GM12878 (cell line): ENCODE measurements around the gene PAQR7. TPM values are rescaled to one million over a fixed set of nuclear protein-coding genes. Genes with fewer than 3 reads are reported as not detected.

Experiments
- BACH1 ChIP-seq: fragments of 450-650 bp; IDR thresholded peaks from 2 replicates; pipeline ENCODE4 v1.6.1; 2017; ENCODE audit warnings: mild to moderate bottlenecking, borderline replicate concordance
- BRCA1 ChIP-seq: IDR thresholded peaks from 2 replicates; pipeline ENCODE4 v1.6.1; 2011; ENCODE audit warnings: low read depth, low read length, improper control_type of control experiment
- FOS ChIP-seq: IDR thresholded peaks from 3 replicates; pipeline ENCODE4 v1.6.1; 2011; ENCODE audit warnings: borderline replicate concordance; ENCODE audit not compliant: insufficient read length; ENCODE audit errors: extremely low read depth
- GATAD2B ChIP-seq: fragments of 450-650 bp; conservative IDR thresholded peaks from 2 replicates; pipeline ENCODE4 v1.6.1; 2017; ENCODE audit warnings: low read depth, mild to moderate bottlenecking, moderate library complexity
- RBBP5 ChIP-seq: fragments of 200-600 bp; sonication (generic); conservative IDR thresholded peaks from 2 replicates; pipeline ENCODE4 v1.6.1; 2016
- TAF1 ChIP-seq: IDR thresholded peaks from 2 replicates; pipeline ENCODE4 v1.6.1; 2011; ENCODE audit warnings: mild to moderate bottlenecking, low read depth, low read length, borderline replicate concordance
- ZNF24 ChIP-seq: fragments of 450-650 bp; IDR thresholded peaks from 2 replicates; pipeline ENCODE4 v1.6.1; 2017; ENCODE audit warnings: antibody characterized with exemption, mild to moderate bottlenecking
- ZNF384 ChIP-seq: IDR thresholded peaks from 2 replicates; pipeline ENCODE4 v1.6.1; 2012; ENCODE audit warnings: low read depth, mild to moderate bottlenecking, low read length, improper control_type of control experiment, borderline replicate concordance
- ZNF622 ChIP-seq: fragments of 450-650 bp; IDR thresholded peaks from 2 replicates; pipeline ENCODE4 v1.6.1; 2017; ENCODE audit warnings: mild to moderate bottlenecking, inconsistent platforms
- polyA plus RNA-seq, 11 experiments: library from polyadenylated mRNA; depleted of rRNA in 4 of 11; unstranded in 6 of 11; stranded (reverse) in 5 of 11; fragments of >200 nt; fragmentation: Nextera tagmentation in 4 of 11; fragmentation: Illumina TruSeq in 1 of 11; extraction: Ambion mirVana in 4 of 11; extraction: Trizol in 1 of 11; gene quantifications; 1 replicate in 1 of 11; 2 replicates in 10 of 11; pipeline versions ENCODE4 v1.2.1 to v1.2.3, GENCODE V29; 2011 to 2016; ENCODE audit warnings: inconsistent platforms in 2 of 11, missing spikeins in 2 of 11, low read depth in 1 of 11
- total RNA-seq, 4 experiments: library from RNA; depleted of rRNA in 3 of 4; stranded (reverse); fragments of >200 nt in 3 of 4; fragmentation: Illumina TruSeq in 1 of 4; extraction: Trizol in 1 of 4; gene quantifications; 2 replicates each; pipeline versions ENCODE4 v1.2.1 to v1.2.3, GENCODE V29; 2013 to 2021
- TF ChIP-seq, protein P1 (sequence below): IDR thresholded peaks from 2 replicates; pipeline ENCODE4 v1.6.1; 2012; ENCODE audit warnings: mild to moderate bottlenecking, low read depth, low read length
- TF ChIP-seq, protein P2 (sequence below): IDR thresholded peaks from 2 replicates; pipeline ENCODE4 v1.6.1; 2011; ENCODE audit warnings: mild to moderate bottlenecking, low read depth, low read length, moderate library complexity; ENCODE audit not compliant: insufficient replicate concordance
- TF ChIP-seq, protein P3 (sequence below): IDR thresholded peaks from 2 replicates; pipeline ENCODE4 v1.6.1; 2011; ENCODE audit warnings: borderline replicate concordance, low read depth, mild to moderate bottlenecking, moderate library complexity, low read length; ENCODE audit not compliant: insufficient read depth, poor library complexity, severe bottlenecking
- TF ChIP-seq, protein P4 (sequence below): fragments of 450-650 bp; IDR thresholded peaks from 2 replicates; pipeline ENCODE4 v1.6.1; 2017; ENCODE audit warnings: mild to moderate bottlenecking, moderate library complexity

Gene PAQR7
- total and polyA plus RNA-seq, 10 of the 15 experiments (the other 5 are each of a cell fraction or from before 2014, with no cell fraction given) = 1.1 to 8.8 (median 5.2) TPM

DNA sequence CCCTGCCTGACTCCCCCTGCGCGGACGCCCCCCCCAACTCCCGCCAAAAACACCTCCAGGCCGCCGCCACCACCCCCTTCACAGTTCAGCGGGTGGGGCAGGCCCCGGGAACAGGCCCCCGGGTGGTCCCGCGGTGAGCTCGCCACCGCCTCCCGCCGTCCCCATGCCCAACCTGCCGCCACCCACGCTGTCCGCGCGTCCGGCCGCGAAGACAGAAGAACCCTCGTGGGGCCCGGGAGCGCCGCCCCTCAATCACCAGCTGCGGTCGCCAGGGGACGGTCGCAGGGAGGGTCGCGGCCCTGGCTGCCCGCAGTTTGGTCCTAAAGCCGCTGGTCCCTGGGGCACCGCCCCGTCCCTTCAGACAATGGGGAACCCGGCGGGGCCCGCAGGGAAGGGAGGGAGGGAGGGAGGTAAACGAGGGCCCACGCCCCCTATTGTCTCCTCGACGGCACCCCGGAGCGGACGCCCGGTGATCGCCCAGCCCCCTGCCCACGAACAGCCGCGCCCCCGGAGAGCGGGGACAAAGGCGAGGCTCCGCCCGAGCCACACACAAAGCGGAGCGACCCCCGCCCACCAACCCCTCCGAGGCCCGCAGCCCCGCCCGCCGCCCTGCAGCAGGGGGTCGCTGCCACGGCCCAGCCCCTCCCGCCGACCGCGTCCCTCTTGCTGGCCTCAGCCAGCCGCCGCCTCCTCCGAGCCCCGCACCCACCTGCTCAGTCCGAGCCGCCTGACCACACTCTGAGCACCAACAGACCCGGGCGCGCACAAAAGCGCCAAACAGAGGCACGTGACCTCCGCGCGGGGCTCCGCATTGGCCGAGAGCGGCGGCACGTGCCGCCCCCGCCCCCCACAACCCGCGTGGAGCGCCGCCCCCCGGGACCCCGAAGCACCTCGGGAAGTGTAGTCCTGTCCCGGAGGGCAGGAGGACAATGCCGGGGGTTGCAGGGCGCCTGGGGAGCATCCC is 30.5 kb upstream of the PAQR7 start, which contains the start of gene STMN1 (continued):
- TF ChIP-seq, protein P1, sequence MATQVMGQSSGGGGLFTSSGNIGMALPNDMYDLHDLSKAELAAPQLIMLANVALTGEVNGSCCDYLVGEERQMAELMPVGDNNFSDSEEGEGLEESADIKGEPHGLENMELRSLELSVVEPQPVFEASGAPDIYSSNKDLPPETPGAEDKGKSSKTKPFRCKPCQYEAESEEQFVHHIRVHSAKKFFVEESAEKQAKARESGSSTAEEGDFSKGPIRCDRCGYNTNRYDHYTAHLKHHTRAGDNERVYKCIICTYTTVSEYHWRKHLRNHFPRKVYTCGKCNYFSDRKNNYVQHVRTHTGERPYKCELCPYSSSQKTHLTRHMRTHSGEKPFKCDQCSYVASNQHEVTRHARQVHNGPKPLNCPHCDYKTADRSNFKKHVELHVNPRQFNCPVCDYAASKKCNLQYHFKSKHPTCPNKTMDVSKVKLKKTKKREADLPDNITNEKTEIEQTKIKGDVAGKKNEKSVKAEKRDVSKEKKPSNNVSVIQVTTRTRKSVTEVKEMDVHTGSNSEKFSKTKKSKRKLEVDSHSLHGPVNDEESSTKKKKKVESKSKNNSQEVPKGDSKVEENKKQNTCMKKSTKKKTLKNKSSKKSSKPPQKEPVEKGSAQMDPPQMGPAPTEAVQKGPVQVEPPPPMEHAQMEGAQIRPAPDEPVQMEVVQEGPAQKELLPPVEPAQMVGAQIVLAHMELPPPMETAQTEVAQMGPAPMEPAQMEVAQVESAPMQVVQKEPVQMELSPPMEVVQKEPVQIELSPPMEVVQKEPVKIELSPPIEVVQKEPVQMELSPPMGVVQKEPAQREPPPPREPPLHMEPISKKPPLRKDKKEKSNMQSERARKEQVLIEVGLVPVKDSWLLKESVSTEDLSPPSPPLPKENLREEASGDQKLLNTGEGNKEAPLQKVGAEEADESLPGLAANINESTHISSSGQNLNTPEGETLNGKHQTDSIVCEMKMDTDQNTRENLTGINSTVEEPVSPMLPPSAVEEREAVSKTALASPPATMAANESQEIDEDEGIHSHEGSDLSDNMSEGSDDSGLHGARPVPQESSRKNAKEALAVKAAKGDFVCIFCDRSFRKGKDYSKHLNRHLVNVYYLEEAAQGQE = no peak
- TF ChIP-seq FOS (peak; percentile 37), ZNF24 (no peak), ZNF622 (no peak), BRCA1 (no peak), BACH1 (peak; percentile 76), TAF1 (peak; percentile 76; the same call in 1 of the 2 replicates), GATAD2B (0 out of 2 replicates have a peak, but pooled peaks have one; percentile 37), RBBP5 (no peak), ZNF384 (no peak)
- TF ChIP-seq, protein P2, sequence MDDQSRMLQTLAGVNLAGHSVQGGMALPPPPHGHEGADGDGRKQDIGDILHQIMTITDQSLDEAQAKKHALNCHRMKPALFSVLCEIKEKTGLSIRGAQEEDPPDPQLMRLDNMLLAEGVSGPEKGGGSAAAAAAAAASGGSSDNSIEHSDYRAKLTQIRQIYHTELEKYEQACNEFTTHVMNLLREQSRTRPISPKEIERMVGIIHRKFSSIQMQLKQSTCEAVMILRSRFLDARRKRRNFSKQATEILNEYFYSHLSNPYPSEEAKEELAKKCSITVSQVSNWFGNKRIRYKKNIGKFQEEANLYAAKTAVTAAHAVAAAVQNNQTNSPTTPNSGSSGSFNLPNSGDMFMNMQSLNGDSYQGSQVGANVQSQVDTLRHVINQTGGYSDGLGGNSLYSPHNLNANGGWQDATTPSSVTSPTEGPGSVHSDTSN = no peak
- TF ChIP-seq, protein P3, sequence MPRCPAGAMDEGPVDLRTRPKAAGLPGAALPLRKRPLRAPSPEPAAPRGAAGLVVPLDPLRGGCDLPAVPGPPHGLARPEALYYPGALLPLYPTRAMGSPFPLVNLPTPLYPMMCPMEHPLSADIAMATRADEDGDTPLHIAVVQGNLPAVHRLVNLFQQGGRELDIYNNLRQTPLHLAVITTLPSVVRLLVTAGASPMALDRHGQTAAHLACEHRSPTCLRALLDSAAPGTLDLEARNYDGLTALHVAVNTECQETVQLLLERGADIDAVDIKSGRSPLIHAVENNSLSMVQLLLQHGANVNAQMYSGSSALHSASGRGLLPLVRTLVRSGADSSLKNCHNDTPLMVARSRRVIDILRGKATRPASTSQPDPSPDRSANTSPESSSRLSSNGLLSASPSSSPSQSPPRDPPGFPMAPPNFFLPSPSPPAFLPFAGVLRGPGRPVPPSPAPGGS = peak; percentile 34
- TF ChIP-seq, protein P4, sequence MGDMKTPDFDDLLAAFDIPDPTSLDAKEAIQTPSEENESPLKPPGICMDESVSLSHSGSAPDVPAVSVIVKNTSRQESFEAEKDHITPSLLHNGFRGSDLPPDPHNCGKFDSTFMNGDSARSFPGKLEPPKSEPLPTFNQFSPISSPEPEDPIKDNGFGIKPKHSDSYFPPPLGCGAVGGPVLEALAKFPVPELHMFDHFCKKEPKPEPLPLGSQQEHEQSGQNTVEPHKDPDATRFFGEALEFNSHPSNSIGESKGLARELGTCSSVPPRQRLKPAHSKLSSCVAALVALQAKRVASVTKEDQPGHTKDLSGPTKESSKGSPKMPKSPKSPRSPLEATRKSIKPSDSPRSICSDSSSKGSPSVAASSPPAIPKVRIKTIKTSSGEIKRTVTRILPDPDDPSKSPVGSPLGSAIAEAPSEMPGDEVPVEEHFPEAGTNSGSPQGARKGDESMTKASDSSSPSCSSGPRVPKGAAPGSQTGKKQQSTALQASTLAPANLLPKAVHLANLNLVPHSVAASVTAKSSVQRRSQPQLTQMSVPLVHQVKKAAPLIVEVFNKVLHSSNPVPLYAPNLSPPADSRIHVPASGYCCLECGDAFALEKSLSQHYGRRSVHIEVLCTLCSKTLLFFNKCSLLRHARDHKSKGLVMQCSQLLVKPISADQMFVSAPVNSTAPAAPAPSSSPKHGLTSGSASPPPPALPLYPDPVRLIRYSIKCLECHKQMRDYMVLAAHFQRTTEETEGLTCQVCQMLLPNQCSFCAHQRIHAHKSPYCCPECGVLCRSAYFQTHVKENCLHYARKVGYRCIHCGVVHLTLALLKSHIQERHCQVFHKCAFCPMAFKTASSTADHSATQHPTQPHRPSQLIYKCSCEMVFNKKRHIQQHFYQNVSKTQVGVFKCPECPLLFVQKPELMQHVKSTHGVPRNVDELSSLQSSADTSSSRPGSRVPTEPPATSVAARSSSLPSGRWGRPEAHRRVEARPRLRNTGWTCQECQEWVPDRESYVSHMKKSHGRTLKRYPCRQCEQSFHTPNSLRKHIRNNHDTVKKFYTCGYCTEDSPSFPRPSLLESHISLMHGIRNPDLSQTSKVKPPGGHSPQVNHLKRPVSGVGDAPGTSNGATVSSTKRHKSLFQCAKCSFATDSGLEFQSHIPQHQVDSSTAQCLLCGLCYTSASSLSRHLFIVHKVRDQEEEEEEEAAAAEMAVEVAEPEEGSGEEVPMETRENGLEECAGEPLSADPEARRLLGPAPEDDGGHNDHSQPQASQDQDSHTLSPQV = no peak
